ENCODE measurements around the gene CHKB.

GRCh38 chr22:50605613-50606074 lies 23.0 kb upstream of the CHKB start:
- no peak for TF ChIP-seq CTCF (IDR thresholded peaks at IDR 0.05)
- TF ChIP-seq POLR2A (IDR thresholded peaks at IDR 0.05): no peak

Measured in prostate gland (tissue), 2 donors.